ENCODE data around the gene SFTPB. TPM values are rescaled to one million over a fixed set of nuclear protein-coding genes. Genes with fewer than 3 reads are reported as not detected.
"Not testable (repeated sequence)": the region's sequence is repeated elsewhere in the genome, so short reads cannot be mapped to it uniquely, and the experiment has no call there.

Gene SFTPB
- total and polyA plus RNA-seq, 5 donors = 0.60 to 3.1 TPM; not detected in 3

DNA sequence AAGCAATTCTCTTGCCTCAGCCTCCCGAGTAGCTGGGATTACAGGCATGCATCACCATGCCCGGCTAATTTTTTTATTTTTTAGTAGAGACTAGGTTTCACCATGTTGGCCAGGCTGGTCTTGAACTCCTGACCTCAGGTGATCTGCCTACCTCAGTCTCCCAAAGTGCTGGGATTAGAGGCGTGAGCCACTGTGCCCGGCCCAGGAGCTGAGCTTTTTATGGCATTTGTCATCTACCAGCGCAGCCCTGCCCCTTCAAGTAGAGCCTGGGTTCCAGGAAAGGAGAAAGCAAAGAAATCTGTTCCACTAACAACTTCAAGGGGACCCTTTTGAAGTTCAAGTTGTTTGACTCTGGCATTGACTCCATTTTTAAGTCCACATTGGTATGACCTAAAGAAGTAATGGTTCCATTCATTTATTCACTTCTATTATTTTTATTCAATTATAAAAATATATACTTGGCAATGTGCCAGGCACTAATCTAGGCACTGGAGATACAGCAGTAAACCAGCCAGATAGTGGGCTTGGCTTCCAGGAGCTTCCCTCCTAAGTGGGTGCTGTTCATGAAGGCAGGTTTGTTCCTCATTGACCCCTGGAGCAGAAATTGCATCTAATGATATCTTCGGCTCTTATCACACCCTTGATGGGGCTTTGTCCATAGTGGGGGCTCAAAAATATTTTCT is 8.0 kb upstream of the SFTPB start:
- no peaks in the 10 kb centered on the region for H3K27me3 ChIP-seq (ENCODE audit: control insufficient read depth, insufficient read depth)
- ATAC-seq = no peak
- H3K4me3 ChIP-seq (ENCODE audit: low read length) = no peak overlapping the region
- WGBS = 86% methylated on average over 6 of the region's 6 CpGs
- DNase-seq = no peak
- H3K27ac ChIP-seq (ENCODE audit: low read length) = no peak overlapping the region
- peaks cover 2% of the 10 kb centered on the region for H3K4me1 ChIP-seq (ENCODE audit: control insufficient read depth, insufficient read depth, low read length)
- H3K9me3 ChIP-seq (ENCODE audit: control insufficient read depth, low read length) = no peaks in the 10 kb centered on the region
- intact Hi-C loops (cut with DNase I) = no loop called here

DNA sequence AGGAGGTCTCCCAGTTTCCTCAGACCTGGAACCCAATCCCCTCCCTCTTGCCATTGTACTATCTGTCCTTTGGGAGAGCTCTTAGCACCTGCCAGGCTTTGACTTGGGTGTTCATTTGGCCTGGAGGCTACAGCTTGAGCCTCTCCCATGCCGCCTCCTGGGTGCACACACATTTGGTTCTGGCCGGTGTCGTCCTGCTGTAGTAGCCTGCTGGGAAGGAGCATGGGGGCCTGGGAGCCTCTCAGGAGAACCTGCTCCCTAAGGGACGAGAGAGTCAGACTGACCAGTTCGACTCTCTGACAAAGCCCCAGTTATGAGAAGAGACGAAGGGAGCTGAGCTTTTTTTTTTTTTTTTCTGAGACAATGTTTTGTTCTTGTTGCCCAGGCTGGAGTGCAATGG is 7.4 kb upstream of the SFTPB start:
- ATAC-seq (no peak), DNase-seq (no peak)
- no peak overlapping the region for H3K27ac ChIP-seq (ENCODE audit: low read length)
- peaks cover 2% of the 10 kb centered on the region for H3K4me1 ChIP-seq (ENCODE audit: control insufficient read depth, insufficient read depth, low read length)
- H3K9me3 ChIP-seq (ENCODE audit: control insufficient read depth, low read length) = no peaks in the 10 kb centered on the region
- intact Hi-C loops (cut with DNase I) = no loop called here
- H3K4me3 ChIP-seq (ENCODE audit: low read length) = no peak overlapping the region
- WGBS = 92% methylated on average over 6 of the region's 6 CpGs
- no peaks in the 10 kb centered on the region for H3K27me3 ChIP-seq (ENCODE audit: control insufficient read depth, insufficient read depth)

DNA sequence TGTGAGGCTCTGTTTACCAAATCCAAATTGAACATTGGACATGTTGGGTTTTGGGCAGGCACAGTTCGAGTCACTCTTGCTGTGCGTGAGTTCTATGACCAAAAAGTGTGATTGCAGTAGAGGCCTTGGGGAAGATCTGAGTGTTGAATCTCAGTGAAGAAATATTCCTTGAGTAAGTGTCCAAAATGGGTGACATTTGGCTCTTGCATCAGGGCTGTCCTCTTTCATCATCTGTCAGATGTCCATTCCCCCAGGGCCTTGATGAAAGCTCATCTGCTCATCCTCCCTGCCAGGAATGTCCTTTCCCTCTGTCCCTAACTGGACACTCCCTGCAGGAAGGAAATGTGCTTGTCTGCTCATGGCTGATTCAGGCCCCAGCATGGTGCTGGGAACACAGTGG is 6.4 kb upstream of the SFTPB start:
- Histone ChIP-seq H3K9me3 (ENCODE audit: control insufficient read depth, low read length) (no peaks in the 10 kb centered on the region), H3K27ac (ENCODE audit: low read length) (no peak overlapping the region), H3K27me3 (ENCODE audit: control insufficient read depth, insufficient read depth) (no peaks in the 10 kb centered on the region), H3K4me1 (ENCODE audit: control insufficient read depth, insufficient read depth, low read length) (peaks cover 2% of the 10 kb centered on the region), H3K4me3 (ENCODE audit: low read length) (no peak overlapping the region)
- intact Hi-C loops (cut with DNase I) = no loop called here
- ATAC-seq = no peak
- WGBS = 86% methylated on average over 2 of the region's 2 CpGs
- no peak for DNase-seq

DNA sequence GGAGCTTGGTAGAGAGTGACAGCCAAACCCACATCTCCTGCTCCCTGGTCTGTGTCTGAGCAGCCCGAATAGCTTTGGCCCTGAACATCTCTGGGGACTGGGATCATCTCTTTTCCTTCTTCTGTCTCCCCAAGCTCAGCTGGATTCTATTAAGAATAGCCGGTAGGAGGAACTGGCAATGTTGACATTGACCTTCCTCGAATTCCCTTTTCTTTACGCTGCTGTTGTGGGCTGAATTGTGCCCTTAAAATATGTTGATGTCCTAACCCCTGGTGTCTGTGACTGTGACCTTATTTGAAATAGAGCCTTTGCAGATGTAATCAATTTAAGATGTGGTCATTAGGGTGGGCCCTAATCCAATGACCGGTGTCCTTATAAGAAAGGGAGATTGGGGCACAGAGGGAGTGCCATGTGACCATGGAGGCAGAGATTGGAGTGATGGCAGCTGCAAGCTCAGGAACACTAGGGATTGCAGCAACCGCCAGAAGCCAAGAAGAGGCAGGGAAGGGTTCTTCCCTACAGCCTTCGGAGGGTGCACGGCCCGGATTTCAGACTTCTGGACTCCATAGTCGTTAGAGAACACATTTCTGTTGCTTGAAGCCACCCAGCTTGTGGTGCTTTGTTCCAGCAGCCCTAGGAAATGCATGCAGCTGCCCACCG is 5.8 kb upstream of the SFTPB start:
- DNase-seq (no peak), ATAC-seq (no peak)
- H3K27ac ChIP-seq (ENCODE audit: low read length) = no peak overlapping the region
- intact Hi-C loops (cut with DNase I) = no loop called here
- H3K4me1 ChIP-seq (ENCODE audit: control insufficient read depth, insufficient read depth, low read length) = peaks cover 2% of the 10 kb centered on the region
- no peak overlapping the region for H3K4me3 ChIP-seq (ENCODE audit: low read length)
- no peaks in the 10 kb centered on the region for H3K27me3 ChIP-seq (ENCODE audit: control insufficient read depth, insufficient read depth)
- WGBS = 86% methylated on average over 11 of the region's 11 CpGs
- H3K9me3 ChIP-seq (ENCODE audit: control insufficient read depth, low read length) = no peaks in the 10 kb centered on the region

DNA sequence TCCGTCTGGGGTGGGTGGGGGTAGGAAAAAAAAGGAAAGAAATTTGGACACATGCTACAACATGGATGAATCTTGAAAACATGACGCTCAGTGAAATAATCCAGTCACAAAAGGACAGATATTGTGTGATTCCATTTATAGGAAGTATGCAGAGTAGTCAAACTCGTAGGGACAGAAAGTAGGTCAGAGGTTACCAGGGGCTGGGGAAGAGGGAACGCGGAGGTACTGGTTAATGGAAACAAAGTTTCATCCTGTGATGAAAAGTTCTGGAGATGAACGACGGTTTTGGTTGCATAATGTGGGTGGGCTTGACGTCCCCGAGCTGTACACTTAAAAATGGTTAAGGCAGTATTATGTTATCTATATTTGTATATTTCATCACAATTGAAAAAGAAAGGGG is 4.5 kb upstream of the SFTPB start:
- no peaks in the 10 kb centered on the region for H3K27me3 ChIP-seq (ENCODE audit: control insufficient read depth, insufficient read depth)
- H3K27ac ChIP-seq (ENCODE audit: low read length) = no peak overlapping the region
- 67% methylated on average over 9 of the region's 9 CpGs for WGBS
- intact Hi-C loops (cut with DNase I) = no loop called here
- H3K9me3 ChIP-seq (ENCODE audit: control insufficient read depth, low read length) = no peaks in the 10 kb centered on the region
- no peak for DNase-seq
- ATAC-seq = no peak
- H3K4me3 ChIP-seq (ENCODE audit: low read length) = no peak overlapping the region
- H3K4me1 ChIP-seq (ENCODE audit: control insufficient read depth, insufficient read depth, low read length) = no peaks in the 10 kb centered on the region

DNA sequence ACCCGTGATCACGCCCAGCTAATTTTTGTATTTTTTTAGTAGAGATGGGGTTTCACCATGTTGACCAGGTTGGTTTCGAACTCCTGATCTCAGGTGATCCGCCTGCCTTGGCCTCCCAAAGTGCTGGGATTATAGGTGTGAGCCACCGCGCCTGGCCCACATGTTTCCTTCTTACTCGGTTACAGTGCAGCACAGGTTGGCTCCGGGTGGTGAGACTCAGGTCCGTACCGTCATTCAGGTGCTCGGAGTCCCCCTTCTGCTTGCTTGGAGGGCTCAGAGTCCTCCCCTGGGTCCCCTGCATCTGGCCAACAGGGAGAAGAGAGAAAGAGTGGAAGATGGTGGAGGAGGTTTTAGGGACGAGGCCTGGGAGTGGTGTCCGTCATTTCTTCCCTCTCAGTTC is 2.4 kb upstream of the SFTPB start:
- H3K4me1 ChIP-seq (ENCODE audit: control insufficient read depth, insufficient read depth, low read length); intact Hi-C loops (cut with DNase I); H3K4me3 ChIP-seq (ENCODE audit: low read length); H3K27ac ChIP-seq (ENCODE audit: low read length); DNase-seq; H3K27me3 ChIP-seq (ENCODE audit: control insufficient read depth, insufficient read depth); ATAC-seq; H3K9me3 ChIP-seq (ENCODE audit: control insufficient read depth, low read length): not testable (repeated sequence)
- 93% methylated on average over 13 of the region's 13 CpGs for WGBS

DNA sequence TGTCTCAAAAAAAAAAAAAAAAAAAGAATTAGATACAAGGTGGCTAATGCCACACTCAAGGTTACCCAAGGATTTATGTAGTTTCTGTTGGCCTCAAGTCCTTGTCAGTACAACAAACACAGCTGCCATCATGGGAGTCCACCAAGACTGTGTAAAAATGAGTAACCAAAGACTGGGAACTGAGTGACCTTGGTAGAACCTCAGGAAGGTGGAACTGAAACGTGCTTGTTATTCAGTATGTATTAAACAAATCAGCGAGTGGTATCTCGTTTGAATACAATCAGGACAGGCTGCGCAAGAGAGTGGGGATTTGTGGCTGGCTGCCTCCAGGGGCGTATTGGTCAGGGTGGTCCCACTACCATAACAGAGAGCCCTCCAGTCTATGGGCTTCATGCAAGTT is 1.6 kb upstream of the SFTPB start:
- no peaks in the 10 kb centered on the region for H3K9me3 ChIP-seq (ENCODE audit: control insufficient read depth, low read length)
- intact Hi-C loops (cut with DNase I) = no loop called here
- H3K4me1 ChIP-seq (ENCODE audit: control insufficient read depth, insufficient read depth, low read length) = no peaks in the 10 kb centered on the region
- DNase-seq (no peak), ATAC-seq (no peak)
- H3K4me3 ChIP-seq (ENCODE audit: low read length) = no peak overlapping the region
- WGBS = 66% methylated on average over 5 of the region's 5 CpGs
- no peaks in the 10 kb centered on the region for H3K27me3 ChIP-seq (ENCODE audit: control insufficient read depth, insufficient read depth)
- no peak overlapping the region for H3K27ac ChIP-seq (ENCODE audit: low read length)

DNA sequence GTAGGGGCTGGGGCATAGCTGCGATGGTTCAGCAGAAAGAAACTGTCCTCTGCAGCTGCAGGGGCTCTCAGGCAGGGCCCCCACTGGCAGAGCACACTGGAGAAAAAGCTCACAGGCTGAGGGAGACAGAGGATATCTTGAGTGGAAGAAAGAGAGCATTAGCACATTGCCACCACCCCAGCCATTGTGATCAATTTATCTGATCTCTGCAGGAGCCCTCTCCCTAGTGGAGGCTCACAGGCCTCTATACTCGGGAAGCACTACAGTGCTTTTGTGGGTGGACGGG is 801 bp upstream of the SFTPB start:
- Histone ChIP-seq H3K4me1 (ENCODE audit: control insufficient read depth, insufficient read depth, low read length) (no peaks in the 10 kb centered on the region), H3K27ac (ENCODE audit: low read length) (no peak overlapping the region), H3K27me3 (ENCODE audit: control insufficient read depth, insufficient read depth) (no peaks in the 10 kb centered on the region), H3K4me3 (ENCODE audit: low read length) (no peak overlapping the region), H3K9me3 (ENCODE audit: control insufficient read depth, low read length) (no peaks in the 10 kb centered on the region)
- no peak for ATAC-seq
- WGBS = 80% methylated on average over 3 of the region's 3 CpGs
- intact Hi-C loops (cut with DNase I) = no loop called here
- no peak for DNase-seq

DNA sequence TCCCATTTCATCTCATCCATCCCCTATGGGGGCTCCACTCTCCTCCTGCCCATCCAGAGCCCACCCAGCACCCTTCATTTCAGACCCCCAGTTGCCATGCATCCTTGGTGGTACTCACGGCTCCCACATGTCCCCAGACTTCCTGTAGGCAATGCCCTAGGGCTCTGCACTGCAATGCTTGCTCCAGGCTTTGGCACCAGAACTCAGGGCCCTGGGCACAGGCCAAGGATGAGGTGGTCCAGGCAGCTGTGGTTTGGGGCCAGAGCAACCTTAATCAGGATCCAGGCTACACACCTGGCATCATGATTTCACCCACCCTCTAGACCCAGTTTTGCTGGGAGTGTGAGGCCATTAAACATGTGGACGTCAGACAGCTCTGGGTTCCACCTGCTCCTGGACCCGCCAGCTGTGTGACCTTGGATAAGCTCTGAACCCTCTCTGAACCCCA is 414 bp downstream of the SFTPB start:
- intact Hi-C loops (cut with DNase I) = no loop called here
- Histone ChIP-seq H3K4me1 (ENCODE audit: control insufficient read depth, insufficient read depth, low read length) (peaks cover 4% of the 10 kb centered on the region), H3K27me3 (ENCODE audit: control insufficient read depth, insufficient read depth) (no peaks in the 10 kb centered on the region), H3K9me3 (ENCODE audit: control insufficient read depth, low read length) (no peaks in the 10 kb centered on the region), H3K27ac (ENCODE audit: low read length) (no peak overlapping the region), H3K4me3 (ENCODE audit: low read length) (no peak overlapping the region)
- ATAC-seq (no peak), DNase-seq (no peak)
- 89% methylated on average over 3 of the region's 3 CpGs for WGBS

DNA sequence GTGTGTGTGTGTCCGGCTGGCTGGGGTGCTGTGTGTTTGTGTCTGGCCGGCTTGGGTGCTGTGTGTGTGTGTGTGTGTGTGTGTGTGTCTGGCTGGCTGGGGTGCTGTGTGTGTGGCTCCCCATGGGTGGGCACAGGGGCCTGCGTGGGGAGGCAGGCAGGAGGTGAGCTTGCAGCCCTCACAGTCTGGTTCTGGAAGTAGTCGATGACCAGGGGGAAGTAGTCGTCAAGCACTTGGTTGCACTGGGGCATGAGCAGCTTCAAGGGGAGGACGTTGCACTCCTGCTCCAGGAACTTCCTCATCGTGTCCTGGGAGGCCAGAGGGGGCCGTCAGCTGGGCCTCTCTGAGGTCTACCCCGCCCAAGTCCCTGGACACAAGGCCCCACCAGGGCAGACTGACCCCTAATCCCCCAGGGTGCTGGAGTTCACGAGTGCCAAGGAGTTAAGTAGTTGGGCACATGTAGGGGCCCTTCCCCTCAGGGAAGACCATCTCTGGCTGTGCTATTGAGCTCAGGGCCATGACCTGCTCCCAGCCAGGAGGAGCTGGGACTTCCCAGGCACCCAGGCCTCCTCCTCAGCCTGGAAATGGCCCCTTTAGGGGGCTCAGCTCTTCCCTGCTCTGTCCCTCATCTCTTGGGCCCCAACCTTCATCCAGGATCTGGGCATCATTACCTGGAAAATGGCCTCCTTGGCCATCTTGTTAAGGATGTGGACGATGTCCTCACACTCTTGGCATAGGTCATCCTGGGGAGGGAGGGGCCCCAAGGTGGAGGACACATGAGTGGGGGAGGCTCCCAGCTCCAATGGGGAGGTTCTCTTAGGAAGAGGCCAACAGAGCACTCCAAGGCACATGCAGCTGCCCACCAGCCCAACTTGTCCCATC is 1.3 kb downstream of the SFTPB start:
- WGBS = 81% methylated on average over 11 of the region's 11 CpGs
- H3K27ac ChIP-seq (ENCODE audit: low read length) = no peak overlapping the region
- intact Hi-C loops (cut with DNase I) = no loop called here
- DNase-seq = no peak
- ATAC-seq = no peak
- H3K9me3 ChIP-seq (ENCODE audit: control insufficient read depth, low read length) = no peaks in the 10 kb centered on the region
- no peaks in the 10 kb centered on the region for H3K27me3 ChIP-seq (ENCODE audit: control insufficient read depth, insufficient read depth)
- peaks cover 4% of the 10 kb centered on the region for H3K4me1 ChIP-seq (ENCODE audit: control insufficient read depth, insufficient read depth, low read length)
- no peak overlapping the region for H3K4me3 ChIP-seq (ENCODE audit: low read length)

DNA sequence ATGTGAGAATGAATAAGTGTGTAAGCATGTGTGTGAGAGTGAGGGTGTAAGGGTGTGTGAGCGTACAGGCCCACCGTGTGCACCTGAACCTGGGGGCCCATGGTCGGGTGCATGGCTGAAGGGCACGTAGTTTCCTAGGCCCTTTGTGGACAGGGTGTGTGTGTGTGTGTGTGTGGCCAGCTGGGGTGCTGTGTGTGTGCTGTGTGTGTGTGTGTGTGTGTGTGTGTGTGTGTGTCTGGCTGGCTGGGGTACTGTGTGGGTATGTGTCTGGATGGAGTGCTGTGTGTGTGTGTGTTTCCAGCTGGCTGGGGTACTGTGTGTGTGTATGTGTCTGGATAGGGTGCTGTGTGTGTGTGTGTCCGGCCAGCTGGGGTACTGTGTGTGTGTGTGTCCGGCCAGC is 2.0 kb downstream of the SFTPB start:
- intact Hi-C loops (cut with DNase I) = no loop called here
- H3K9me3 ChIP-seq (ENCODE audit: control insufficient read depth, low read length) = no peaks in the 10 kb centered on the region
- WGBS = 92% methylated on average over 6 of the region's 6 CpGs
- no peak overlapping the region for H3K27ac ChIP-seq (ENCODE audit: low read length)
- DNase-seq (no peak), ATAC-seq (no peak)
- no peaks in the 10 kb centered on the region for H3K27me3 ChIP-seq (ENCODE audit: control insufficient read depth, insufficient read depth)
- H3K4me3 ChIP-seq (ENCODE audit: low read length) = no peak overlapping the region
- H3K4me1 ChIP-seq (ENCODE audit: control insufficient read depth, insufficient read depth, low read length) = peaks cover 4% of the 10 kb centered on the region

Measured in right cardiac atrium (tissue), 5 donors.